H4 (cell line): Measurements from ENCODE around the gene MT1X. TPM values are rescaled to one million over a fixed set of nuclear protein-coding genes. Genes with fewer than 3 reads are reported as not detected.
"Not testable (repeated sequence)": the region's sequence is repeated elsewhere in the genome, so short reads cannot be mapped to it uniquely, and the experiment has no call there.

Experiments
- DNase-seq: peaks from one replicate; pipeline ENCODE4 v3.0.0-alpha.2; 2015; ENCODE audit warnings: low spot score
- total RNA-seq: library from RNA; depleted of rRNA; stranded (reverse); fragments of >200 nt; shearing (Covaris generic); gene quantifications from 2 replicates; pipeline ENCODE4 v1.2.3, GENCODE V29; 2014; rRNA removed

MT1X gene
- total RNA-seq, 1 experiment from 2014 or later: 86.8 TPM

DNA sequence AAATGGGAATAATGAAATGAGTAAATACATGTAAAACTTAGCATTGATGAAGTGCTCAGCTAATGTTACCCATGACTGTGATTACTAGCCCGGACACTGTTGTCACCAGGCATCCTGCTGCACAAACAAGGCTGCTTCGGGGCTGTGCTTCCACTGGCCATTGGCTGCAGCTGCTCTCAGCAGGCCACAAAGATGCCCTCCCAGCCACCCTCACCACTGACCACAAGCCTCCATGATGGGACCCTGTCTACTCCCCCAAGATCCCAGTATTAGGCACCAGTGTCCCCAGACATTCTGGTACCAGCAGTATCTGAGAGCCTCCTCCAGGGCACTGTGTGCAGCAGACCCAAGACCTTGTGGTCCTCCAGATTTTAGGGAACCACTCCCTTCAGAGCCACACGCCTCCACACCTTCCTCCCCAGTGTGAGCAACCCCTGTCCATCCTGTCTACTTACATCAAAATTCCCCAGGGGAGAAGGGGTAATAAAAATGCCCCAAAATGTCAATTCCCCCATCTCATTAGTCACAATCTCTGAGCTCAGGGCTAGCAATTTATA, 28.0 kb downstream of the MT1X start:
- no peak for DNase-seq

DNA sequence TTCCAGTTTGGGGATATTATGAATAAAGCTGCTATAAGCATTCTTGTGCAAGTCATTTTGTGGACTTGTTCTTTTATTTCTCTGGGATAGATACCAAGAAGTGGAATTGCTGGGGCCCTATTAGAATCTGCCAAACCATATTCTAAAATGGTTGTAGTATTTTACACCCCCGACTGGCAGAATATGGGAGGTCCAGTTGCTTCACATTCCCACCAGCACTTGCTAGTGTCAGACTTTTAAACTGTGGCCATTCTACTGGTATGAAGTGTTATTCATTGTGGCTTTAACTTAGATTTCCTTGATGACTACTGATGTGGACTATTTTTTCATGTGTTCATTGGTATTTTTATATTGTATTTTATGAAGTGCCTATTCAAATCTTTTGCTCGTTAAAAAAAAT, 29.6 kb downstream of the MT1X start:
- no peak for DNase-seq

DNA sequence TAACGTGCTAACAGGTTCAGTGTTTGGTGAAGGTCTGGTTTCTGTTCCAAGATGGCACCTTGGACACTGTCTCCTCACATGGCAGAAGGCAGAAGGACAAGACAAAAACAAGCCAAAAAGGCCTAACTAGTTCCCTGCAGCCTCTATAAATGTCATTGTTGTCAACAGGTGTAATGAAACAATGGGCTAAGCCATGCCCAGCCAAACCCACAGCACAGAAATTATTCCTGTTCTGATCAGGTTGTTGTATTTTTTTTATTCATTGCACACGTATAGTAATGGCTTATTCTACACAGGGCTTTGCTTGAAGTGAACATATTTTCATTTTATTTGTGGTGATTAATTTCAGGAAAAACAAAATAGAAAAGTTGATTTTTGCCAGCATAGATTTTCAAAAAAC, 31.5 kb downstream of the MT1X start:
- no peak for DNase-seq

DNA sequence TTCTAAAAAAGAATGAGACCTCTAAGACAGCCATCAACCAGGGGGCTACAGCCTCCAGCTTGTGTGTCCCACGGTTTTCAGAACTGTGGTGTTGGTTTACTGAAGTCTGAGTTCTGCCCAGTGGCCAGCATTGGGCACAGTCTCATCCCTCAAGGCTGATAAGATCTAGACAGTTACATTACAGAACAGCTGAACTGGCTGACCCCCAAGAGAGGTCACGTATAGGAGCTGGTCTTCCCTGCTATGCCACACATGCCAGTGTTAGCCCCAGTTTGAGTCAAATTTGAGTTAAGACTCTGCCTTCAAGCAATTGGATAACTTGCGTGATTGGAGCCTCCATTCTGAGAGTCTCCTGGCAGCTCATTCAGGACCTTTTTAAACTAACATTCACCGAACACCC, 32.9 kb downstream of the MT1X start:
- DNase-seq: no peak

DNA sequence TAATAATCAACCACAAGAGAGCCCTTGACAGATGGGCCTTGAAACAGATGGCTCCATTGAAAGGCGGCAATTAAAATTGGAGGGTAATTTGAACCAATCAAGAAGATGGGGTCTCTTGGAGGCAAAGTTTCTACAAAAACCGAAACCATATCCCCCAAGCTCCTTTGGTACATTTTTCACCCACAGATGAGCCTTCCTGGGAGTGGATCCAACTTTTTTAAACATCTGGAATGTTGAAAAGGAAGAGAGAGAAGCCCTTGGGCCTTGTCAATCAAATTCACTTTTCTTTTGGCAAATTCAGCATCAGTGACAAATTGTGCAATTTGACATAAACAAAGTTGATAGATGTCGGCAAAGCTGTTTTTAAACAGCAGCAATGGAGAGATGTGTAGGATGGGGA, 34.5 kb downstream of the MT1X start:
- no peak for DNase-seq

DNA sequence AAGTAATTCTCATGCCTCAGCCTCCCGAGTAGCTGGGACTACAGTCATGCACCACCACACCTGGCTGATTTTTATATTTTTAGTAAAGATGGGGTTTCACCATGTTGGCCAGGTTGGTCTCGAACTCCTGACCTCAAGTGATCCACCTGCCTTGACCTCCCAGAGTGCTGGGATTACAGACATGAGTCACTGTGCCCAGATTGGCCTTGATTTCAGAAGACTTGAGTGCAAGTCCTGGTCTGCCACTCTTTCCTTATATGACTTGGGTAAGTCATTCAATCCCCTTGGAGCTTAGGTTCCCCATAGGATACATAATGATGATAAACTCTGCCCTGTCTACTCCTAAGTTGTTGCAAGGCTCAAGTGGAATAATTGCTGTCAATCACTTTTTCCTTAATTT, 35.3 kb downstream of the MT1X start:
- DNase-seq: not testable (repeated sequence)

DNA sequence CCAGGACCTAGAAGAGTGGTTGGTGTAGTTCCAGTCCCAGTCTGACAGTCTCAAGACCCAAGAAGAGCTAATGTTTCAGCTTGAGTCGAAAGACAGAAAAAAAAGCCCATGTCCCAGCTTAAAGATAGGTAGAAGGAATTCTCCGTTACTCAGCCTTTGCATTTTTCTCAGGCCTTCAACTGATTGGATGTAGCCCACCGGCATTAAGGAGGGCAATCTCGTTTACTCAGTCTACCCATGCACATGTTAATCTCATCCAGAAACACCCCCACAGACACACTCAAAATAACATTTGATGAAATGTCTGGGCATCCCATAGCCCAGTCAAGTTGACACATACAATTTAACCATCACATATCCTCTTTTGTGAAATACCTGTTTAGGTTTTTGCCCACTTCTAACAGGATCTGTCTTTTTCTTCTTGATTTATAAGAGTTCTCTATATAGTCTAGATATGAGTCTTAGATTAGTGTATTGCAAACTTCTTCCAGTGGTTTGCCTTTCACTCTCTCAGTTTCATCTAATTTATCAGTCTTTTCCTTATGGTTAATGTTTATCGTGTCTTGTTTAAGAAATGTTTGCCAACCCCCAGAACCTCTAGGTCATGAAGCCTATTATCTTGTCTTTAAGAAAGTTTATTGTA, 40.1 kb downstream of the MT1X start:
- DNase-seq: no peak

DNA sequence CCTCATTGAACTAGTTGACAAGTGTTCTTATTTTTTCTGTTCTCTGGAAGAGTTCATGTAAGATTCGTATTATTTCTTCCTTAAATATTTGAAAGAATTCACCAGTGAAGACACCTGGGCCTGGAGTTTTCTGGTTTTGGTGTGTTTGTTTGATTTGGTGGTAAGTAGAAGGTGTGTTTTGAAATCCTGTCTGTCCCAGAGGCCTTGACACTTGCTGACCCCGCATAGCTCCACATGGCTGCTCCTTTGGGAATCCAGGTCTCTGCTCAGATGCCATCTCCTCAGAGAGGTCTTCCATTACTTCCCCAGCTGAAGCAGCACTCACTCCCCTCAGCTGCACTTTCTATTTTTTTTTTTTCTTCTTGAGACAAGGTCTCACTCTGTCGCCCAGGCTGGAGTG, 41.9 kb downstream of the MT1X start:
- DNase-seq: no peak

DNA sequence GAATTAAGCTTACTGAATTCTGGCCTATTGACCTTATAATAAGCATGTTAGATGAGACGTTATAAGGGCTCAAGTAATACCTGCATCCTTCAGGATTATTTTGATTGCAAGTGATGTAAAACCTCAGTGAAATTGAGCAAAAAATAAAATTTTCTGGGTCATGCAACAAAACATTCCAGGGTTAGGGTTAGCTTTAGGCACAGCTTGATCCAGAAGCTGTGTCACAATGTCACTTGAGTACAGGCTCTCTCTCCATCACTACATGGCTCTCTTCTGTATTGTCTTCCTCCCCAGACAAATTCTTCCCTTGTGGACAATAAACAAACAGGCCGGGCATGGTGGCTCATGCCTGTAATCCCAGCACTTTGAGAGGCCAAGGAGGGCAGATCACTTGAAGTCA, 44.0 kb downstream of the MT1X start:
- DNase-seq: no peak

DNA sequence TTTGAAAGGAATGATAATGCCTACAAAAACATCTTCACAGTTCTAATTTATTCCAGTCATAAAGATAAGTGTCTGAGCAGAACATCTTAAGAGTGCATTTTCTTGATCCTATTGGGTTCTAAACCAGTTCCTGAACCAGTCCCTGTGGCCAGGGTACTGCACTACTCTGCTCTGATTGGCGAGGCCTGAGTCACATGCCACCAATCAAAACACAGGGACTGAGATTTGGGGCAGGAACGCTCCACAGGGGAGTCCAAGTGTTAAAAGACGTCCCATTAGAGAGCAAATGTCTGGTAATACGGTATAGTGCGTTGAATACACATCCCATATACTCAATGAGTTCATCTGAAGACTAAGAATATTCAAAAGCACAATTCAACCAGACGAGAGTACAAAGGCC, 44.7 kb downstream of the MT1X start:
- no peak for DNase-seq

DNA sequence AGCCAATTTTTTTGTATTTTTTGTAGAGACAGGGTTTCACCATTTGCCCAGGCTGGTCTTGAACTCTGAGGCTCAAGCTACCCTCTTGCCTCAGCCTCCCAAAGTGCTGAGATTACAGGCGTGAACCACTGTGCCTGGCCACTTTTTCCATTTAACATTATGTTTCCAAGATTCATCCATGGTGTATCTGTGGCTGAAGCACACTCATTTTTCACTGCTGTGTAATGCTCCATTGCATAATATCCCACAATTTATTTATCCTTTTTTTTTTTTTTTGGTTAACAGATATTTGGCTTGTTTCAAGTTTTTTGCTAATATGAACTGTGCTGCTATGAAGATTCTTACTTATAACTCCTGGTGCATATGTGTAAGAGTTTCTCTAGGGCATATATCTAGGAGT, 45.8 kb downstream of the MT1X start:
- no peak for DNase-seq

DNA sequence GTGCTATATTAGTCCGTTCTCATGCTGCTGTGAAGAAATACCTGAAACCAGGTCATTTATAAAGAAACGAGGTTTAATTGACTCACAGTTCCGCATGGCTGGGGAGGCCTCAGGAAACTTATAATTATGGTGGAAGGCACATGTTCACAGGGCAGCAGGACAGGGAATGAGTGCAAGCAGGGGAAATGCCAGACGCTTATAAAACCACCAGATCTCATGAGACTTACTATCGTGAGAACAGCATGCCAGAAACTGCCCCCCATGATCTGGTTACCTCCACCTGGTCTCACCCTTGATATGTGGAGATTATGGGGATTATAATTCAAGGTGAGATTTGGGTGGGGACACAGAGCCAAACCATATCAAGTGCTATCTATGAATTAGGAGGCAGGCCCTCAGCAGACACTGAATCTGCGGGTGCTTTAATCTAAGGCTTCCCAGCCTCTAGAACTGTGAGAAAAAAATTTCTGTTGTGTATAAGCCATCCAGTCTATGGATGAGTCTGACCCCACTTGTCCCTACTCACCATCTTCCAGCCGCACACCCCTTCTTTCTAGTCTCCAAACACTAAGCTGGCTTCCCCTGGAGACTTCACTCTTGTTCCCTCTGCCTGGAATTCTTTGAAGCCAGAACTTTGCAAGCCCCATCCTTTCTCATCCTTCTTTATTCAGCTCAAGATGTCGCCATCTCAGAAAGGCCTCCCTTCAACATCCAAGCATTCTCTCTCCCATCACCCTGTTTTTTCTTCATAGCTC, 46.9 kb downstream of the MT1X start:
- no peak for DNase-seq

DNA sequence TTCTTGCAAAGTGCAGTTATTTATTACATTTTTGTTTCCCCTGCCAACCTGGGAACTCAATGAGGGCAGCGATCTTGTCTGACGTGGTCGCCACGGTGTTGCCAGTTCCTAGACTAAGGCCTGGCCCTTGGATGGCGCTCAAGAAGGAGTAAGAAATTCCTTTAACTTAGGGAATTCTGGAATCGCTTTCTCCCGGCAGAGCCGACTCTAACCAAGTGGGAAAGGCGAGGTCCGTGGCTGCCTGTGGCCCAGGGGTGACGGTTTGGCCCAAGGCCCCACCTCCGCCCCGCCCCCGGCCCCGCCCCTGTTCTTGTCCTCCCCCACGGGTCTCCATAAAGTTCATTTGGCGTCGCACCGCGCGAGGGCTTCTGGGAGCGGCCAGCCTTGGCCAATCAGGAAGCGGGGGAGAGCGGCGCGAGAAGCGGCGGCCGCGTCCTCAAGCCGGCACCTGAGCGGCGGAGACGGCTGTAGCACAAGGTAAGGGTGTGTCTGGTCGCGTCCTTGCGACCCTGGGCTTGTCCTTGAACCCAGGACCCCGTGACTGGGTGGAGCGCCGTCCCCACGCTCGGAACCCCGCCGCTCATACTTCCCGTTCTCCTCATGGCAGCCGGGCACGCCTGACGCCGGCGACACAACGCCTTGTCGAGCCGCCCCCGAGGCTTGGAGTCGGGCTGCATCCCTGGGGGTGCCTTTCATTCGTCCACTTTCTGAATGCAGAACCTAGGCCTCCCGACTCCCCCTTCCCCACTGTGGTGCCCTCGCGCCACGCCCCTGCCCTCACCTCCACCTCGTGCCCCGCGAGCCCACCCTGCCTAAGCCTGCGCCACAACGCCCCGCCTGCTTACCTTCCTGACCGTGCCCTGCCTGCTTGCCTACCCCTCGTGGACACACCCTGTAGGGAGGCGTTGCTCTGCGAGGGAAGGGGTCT, 47.7 kb downstream of the MT1X start, which contains the start of gene NUP93:
TSS of gene NUP93 (plus strand) at position 395 of the 928 bp plus-strand sequence. CDS start 18,119 bp downstream, outside the sequence.
- DNase-seq: peak; percentile 87

DNA sequence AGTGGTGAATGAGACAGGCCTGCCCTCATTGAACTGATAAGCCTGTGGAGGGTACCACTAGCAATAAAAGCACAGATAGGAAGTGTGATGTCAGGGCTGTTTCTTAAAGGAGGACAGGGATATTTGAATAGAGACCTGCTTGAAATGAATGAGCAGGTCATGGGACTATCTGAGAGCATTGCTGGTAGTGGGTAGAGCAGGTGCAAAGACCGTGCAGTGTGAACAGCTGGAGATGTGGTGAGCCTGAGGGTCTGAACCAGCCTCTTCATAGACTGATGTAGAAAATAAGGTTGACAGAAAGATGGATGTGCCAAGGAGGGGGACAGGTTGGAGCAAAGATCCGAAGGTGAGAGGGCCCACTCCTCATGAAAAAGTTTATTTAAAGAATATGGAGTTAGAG, 50.1 kb downstream of the MT1X start:
- DNase-seq: no peak

DNA sequence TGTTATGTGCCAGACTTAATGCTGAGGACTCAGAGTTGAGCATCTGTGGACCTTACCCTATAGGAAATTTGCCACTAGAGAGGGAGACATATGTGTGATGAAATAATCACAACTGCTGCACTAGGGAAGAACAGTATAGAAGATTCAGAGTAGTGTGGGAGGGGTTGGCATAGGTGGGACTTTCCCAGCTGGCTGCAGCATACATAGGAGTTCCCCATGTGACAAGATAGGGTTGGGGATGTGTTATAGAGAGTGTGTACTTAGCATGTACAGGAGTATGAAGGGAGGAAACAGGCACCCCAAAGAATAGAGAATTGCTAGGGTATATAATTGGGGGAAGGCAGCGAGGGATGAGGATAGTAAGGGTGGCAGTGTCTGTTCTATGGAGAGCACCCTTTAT, 50.6 kb downstream of the MT1X start:
- no peak for DNase-seq

Other genes with a start within 250 kb of the MT1X start
- 93.0 and 147 TPM in 2 replicates for gene NUDT21, start 231.1 kb upstream of the MT1X start, total RNA-seq
- 77.7 and 95.5 TPM in 2 replicates for gene OGFOD1, start 230.9 kb upstream of the MT1X start, total RNA-seq
- 46.6 and 52.3 TPM in 2 replicates for gene BBS2, start 162.4 kb upstream of the MT1X start, total RNA-seq
- not detected in 2 replicates for gene MT4, start 117.4 kb upstream of the MT1X start, total RNA-seq
- gene MT3, start 92.9 kb upstream of the MT1X start, total RNA-seq: not detected in 2 replicates
- gene MT2A, start 73.9 kb upstream of the MT1X start, total RNA-seq: 98.0 and 122 TPM in 2 replicates
- not detected in 2 replicates for gene MT1E, start 56.7 kb upstream of the MT1X start, total RNA-seq
- not detected in 2 replicates for gene MT1M, start 49.8 kb upstream of the MT1X start, total RNA-seq
- not detected in 2 replicates for gene MT1A, start 43.8 kb upstream of the MT1X start, total RNA-seq
- not detected in 2 replicates for gene MT1B, start 30.6 kb upstream of the MT1X start, total RNA-seq
- 0.14 TPM in 1 of 2 replicates, not detected in the other for gene MT1F, start 24.5 kb upstream of the MT1X start, total RNA-seq
- not detected in 2 replicates for gene MT1G, start 14.4 kb upstream of the MT1X start, total RNA-seq
- not detected in 2 replicates for gene MT1H, start 12.7 kb upstream of the MT1X start, total RNA-seq
- gene NUP93, start 47.7 kb downstream of the MT1X start, total RNA-seq: 89.0 and 100 TPM in 2 replicates
- not detected in 2 replicates for gene SLC12A3, start 182.7 kb downstream of the MT1X start, total RNA-seq
- 70.1 and 86.3 TPM in 2 replicates for gene HERPUD1, start 249.7 kb downstream of the MT1X start, total RNA-seq